Subcutaneous adipose tissue (tissue), 4 donors: ENCODE data around the gene SYNPR. TPM values are rescaled to one million over a fixed set of nuclear protein-coding genes. Genes with fewer than 3 reads are reported as not detected.

Experiments
- total RNA-seq, 4 donors: library from RNA; depleted of rRNA; stranded (reverse); fragments of >200 nt; gene quantifications; one replicate each; pipeline ENCODE4 v1.1.0, GENCODE V29; 2016
- TF ChIP-seq, protein P1 (sequence below): fragments of 450-650 bp; IDR thresholded peaks from one replicate; pipeline ENCODE4 v1.5.1; 2016; ENCODE audit warnings: low read depth, mild to moderate bottlenecking, control low read depth, antibody characterized with exemption, moderate library complexity

SYNPR gene
- total RNA-seq, 4 donors from 2014 or later: not detected

DNA sequence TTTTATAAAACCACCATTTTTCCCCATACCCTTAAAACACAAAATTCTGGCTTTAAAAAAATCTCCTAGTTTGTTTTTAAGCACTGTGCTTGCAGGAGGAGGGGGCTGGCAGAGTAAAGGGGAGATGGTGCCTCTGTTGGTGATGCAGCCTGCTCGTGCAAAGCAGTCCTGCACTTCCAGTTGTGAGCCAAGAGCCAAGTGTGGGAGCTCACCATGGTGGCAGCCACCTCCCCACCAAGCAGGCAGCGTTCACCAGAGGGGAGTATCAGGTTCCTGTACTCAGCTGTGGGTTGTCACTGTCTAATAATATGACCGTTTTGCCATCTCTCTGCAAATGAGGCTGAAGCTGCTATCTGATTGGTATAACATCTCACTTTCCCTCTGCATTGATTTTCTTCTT is 164.8 kb downstream of the SYNPR start:
- TF ChIP-seq, protein P1, sequence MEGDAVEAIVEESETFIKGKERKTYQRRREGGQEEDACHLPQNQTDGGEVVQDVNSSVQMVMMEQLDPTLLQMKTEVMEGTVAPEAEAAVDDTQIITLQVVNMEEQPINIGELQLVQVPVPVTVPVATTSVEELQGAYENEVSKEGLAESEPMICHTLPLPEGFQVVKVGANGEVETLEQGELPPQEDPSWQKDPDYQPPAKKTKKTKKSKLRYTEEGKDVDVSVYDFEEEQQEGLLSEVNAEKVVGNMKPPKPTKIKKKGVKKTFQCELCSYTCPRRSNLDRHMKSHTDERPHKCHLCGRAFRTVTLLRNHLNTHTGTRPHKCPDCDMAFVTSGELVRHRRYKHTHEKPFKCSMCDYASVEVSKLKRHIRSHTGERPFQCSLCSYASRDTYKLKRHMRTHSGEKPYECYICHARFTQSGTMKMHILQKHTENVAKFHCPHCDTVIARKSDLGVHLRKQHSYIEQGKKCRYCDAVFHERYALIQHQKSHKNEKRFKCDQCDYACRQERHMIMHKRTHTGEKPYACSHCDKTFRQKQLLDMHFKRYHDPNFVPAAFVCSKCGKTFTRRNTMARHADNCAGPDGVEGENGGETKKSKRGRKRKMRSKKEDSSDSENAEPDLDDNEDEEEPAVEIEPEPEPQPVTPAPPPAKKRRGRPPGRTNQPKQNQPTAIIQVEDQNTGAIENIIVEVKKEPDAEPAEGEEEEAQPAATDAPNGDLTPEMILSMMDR: no peak

DNA sequence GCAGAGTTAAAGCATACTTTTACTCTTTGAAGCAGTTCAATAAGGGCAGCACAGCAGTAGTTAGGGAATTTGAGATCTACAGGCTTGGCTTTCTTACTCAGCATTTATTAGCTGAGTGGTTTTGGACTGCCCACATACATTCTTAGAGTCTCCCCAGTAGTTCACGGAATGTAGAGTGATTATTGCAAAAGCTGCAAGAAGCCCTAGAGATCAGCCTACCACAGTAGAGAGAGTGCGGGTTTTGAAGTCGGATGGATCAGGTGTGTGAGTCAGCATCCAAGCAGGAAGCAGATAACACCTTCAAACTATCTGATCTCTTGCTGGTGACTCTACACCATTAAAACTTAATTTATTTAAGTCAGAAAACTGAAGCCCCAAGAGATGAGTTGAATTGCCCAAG is 171.9 kb downstream of the SYNPR start:
- TF ChIP-seq, protein P1: no peak

DNA sequence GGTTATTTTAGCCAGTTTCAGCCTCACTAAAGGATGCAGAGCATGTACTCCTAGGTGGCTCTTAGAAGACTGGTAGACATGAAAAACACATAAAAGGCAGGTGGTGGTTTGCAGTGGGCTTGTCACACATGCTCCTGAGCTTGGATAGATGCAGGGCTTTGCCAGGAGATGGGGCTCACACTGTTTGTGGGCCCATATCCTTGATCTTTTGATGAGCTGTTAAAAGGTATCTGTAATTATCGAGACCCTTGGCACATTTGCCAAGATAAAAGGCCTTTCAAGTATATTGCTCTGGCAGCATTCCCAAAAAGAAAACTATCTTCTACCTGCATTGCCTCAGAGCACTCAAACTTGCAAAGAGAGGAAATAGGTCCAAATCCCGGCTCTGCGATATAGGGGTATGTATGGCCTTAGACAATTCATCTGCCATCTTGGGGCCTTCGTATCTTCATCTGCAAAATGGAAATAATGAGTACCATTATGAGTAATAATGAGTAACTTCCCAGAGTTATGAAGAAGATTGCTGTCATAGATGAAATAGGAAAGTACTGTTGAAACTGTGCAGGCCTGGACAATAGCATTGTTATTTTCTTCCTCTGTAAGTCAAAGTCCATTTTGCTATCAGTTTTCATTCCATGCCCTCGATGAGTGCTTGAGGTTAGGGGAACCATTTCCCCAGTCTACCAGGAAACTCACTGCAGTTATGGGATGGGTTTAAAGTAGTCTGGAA is 172.7 kb downstream of the SYNPR start:
- TF ChIP-seq, protein P1: no peak

DNA sequence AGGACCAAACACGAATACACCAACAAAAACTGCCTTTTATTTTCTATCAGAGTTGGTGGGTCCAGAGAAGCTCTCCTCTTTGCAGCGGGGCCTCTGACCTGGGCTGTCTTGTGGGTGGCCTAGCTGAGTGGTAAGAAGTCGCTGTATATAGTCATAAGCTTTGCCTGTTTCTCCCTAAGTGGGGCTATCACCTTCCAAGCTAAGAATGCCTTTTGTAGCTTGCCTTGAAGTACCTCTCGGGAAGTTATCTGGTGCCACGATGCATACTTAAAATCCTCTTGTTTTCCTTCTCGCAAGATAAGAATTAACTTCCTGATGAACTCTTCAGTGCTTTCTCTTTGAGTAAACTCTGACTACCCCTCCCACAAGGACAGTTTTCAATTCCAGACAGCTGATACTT is 178.8 kb downstream of the SYNPR start:
- TF ChIP-seq, protein P1: no peak

DNA sequence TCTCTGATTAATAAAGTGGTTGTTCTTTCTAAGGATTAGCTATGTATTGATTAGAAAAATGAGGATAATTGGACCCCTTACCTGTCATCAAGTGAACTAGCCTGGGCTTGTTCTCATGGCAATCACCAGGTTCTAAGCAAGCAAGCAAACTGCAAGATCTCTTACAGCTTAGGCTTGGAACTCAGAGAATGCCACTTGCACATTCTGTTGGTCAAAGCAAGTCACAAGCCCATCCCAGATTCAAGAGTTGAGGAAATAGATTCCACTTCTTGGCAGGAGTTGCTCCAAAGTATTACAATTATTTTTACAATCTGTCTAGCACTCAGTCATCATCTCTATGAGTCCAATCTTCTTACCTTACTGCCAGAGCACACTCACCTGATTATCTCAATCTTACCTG is 180.3 kb downstream of the SYNPR start:
- TF ChIP-seq, protein P1: no peak

DNA sequence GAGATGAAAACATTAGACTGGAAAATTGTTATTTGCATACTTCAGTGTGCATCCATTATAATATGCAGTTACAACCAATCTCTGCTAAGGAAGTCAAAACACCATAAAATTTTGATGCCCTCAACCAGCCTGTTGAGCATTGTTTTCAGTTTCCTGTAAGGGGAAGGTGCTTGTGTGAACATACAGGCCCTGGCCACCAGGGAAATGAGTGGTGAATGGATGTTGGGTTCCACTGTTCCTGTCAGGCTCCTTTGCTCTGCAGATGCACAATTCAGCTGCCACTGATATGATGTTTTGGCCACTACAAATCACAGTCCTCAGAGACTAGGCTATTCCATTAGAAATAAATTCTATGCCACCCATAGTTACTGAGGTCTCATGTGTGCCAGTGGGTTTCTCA is 184.6 kb downstream of the SYNPR start:
- TF ChIP-seq, protein P1: no peak

DNA sequence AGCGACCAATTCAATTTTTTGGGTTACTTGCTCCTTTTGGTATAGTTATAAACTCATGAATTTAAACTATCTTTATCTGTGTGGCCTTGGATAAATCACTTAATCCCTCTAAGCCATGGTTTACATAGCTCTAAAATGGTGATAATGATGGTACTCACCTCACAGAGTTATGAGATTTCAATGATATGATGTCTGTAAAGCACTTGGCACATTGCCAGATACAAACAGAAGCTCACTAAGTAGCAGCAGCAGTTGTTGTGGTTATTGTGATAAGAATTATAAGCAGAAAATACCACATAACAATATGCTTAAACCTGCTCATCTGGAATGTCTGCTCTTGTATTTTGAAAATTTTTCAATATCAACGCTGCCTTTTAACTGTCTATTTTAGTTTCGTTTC is 189.3 kb downstream of the SYNPR start:
- TF ChIP-seq, protein P1: no peak
